ENCODE measurements around the gene CHMP4B.

DNA sequence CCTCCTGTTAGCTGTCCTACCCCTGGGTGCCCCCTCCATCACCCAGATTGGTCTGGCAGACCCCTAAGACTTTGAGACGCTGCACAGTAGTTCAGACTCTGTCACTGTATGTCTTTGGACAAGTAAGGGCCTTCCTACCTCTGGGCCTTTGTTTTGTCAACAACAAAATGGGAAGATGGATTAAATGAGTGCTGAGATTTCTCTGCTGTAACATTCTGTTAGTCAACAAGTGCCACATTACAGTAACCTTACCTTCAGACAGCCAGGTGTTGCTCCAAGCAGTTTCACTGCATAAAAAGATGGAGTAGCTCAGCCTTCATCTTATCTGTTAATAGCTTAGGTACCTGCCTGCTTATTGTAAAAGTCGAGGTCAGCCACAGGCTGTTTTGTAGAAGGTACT, 16.0 kb downstream of the CHMP4B start:
- TF ChIP-seq, protein P1, sequence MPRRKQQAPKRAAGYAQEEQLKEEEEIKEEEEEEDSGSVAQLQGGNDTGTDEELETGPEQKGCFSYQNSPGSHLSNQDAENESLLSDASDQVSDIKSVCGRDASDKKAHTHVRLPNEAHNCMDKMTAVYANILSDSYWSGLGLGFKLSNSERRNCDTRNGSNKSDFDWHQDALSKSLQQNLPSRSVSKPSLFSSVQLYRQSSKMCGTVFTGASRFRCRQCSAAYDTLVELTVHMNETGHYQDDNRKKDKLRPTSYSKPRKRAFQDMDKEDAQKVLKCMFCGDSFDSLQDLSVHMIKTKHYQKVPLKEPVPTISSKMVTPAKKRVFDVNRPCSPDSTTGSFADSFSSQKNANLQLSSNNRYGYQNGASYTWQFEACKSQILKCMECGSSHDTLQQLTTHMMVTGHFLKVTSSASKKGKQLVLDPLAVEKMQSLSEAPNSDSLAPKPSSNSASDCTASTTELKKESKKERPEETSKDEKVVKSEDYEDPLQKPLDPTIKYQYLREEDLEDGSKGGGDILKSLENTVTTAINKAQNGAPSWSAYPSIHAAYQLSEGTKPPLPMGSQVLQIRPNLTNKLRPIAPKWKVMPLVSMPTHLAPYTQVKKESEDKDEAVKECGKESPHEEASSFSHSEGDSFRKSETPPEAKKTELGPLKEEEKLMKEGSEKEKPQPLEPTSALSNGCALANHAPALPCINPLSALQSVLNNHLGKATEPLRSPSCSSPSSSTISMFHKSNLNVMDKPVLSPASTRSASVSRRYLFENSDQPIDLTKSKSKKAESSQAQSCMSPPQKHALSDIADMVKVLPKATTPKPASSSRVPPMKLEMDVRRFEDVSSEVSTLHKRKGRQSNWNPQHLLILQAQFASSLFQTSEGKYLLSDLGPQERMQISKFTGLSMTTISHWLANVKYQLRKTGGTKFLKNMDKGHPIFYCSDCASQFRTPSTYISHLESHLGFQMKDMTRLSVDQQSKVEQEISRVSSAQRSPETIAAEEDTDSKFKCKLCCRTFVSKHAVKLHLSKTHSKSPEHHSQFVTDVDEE (CRISPR knock-in tag; IDR thresholded peaks at IDR 0.05) = no peak
- TF ChIP-seq ZFP30 (CRISPR knock-in tag; IDR thresholded peaks at IDR 0.05) (no peak), RARB (CRISPR knock-in tag; IDR thresholded peaks at IDR 0.05) (no peak)
- TF ChIP-seq, protein P2, sequence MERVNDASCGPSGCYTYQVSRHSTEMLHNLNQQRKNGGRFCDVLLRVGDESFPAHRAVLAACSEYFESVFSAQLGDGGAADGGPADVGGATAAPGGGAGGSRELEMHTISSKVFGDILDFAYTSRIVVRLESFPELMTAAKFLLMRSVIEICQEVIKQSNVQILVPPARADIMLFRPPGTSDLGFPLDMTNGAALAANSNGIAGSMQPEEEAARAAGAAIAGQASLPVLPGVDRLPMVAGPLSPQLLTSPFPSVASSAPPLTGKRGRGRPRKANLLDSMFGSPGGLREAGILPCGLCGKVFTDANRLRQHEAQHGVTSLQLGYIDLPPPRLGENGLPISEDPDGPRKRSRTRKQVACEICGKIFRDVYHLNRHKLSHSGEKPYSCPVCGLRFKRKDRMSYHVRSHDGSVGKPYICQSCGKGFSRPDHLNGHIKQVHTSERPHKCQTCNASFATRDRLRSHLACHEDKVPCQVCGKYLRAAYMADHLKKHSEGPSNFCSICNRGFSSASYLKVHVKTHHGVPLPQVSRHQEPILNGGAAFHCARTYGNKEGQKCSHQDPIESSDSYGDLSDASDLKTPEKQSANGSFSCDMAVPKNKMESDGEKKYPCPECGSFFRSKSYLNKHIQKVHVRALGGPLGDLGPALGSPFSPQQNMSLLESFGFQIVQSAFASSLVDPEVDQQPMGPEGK (CRISPR knock-in tag; IDR thresholded peaks at IDR 0.05; ENCODE audit: borderline replicate concordance) = no peak
